CD14-positive monocyte (primary cell): Measurements from ENCODE around the gene ROGDI. TPM values are rescaled to one million over a fixed set of nuclear protein-coding genes. Genes with fewer than 3 reads are reported as not detected.

Source experiments
- DNase-seq, 3 donors: peaks; one replicate each; pipeline ENCODE4 v3.0.0-alpha.2; 2011 to 2022
- H2AFZ ChIP-seq: 2 replicates; pipeline ENCODE4 v1.6.0; 2012; ENCODE audit warnings: mild to moderate bottlenecking, low read depth, low read length, inconsistent platforms; ENCODE audit not compliant: insufficient read depth, poor library complexity, severe bottlenecking
- H3K27ac ChIP-seq, 2 donors: 1 replicate in 1 of 2; 2 replicates in 1 of 2; pipeline ENCODE4 v1.5.1; 2012 to 2013; ENCODE audit warnings: low read length in 2 of 2, control low read depth in 1 of 2, inconsistent platforms in 1 of 2, low read depth in 1 of 2, mild to moderate bottlenecking in 1 of 2
- H3K27me3 ChIP-seq, 2 donors: one replicate each; pipeline versions ENCODE4 v1.6.0 to v1.6.1; 2011 to 2013; ENCODE audit warnings: low read length in 2 of 2; ENCODE audit not compliant: control insufficient read depth in 2 of 2, insufficient read depth in 2 of 2
- H3K36me3 ChIP-seq, 2 donors: replicated peaks in 1 of 2; 1 replicate in 1 of 2; 2 replicates in 1 of 2; pipeline versions ENCODE4 v1.5.1 to v1.6.1; 2012 to 2013; ENCODE audit warnings: low read length in 2 of 2, control low read depth in 1 of 2, inconsistent platforms in 1 of 2, mild to moderate bottlenecking in 1 of 2; ENCODE audit not compliant: insufficient read depth in 2 of 2, control insufficient read depth in 1 of 2
- H3K4me1 ChIP-seq, 2 donors: 1 replicate in 1 of 2; 2 replicates in 1 of 2; pipeline versions ENCODE4 v1.5.1 to v1.6.1; 2012 to 2013; ENCODE audit warnings: low read length in 2 of 2, control low read depth in 1 of 2, inconsistent platforms in 1 of 2, mild to moderate bottlenecking in 1 of 2, moderate library complexity in 1 of 2; ENCODE audit not compliant: insufficient read depth in 2 of 2, control insufficient read depth in 1 of 2
- H3K4me2 ChIP-seq: replicated peaks from 2 replicates; pipeline ENCODE3; 2012; ENCODE audit warnings: low read length, moderate library complexity, mild to moderate bottlenecking; ENCODE audit not compliant: poor library complexity, severe bottlenecking; ENCODE audit errors: extremely low read depth
- H3K4me3 ChIP-seq, 3 experiments: fragments of 200-600 bp in 1 of 3; sonication (generic) in 1 of 3; replicated peaks in 1 of 3; 1 replicate in 2 of 3; 2 replicates in 1 of 3; pipeline ENCODE4 v1.5.1; 2011 to 2013; ENCODE audit warnings: low read length in 3 of 3, mild to moderate bottlenecking in 3 of 3, control low read depth in 2 of 3, low read depth in 2 of 3, inconsistent platforms in 1 of 3, moderate library complexity in 1 of 3
- H3K79me2 ChIP-seq: 2 replicates; pipeline ENCODE4 v1.6.0; 2012; ENCODE audit warnings: mild to moderate bottlenecking, control low read depth, inconsistent platforms, low read length, moderate library complexity; ENCODE audit not compliant: insufficient read depth
- H3K9ac ChIP-seq: 2 replicates; pipeline ENCODE4 v1.6.0; 2017; ENCODE audit warnings: low read length, mild to moderate bottlenecking; ENCODE audit not compliant: insufficient read depth, poor library complexity, severe bottlenecking
- H3K9me3 ChIP-seq, 2 donors: replicated peaks in 1 of 2; 1 replicate in 1 of 2; 2 replicates in 1 of 2; pipeline versions ENCODE4 v1.5.1 to v1.6.1; 2012 to 2013; ENCODE audit warnings: low read length in 2 of 2, control low read depth in 1 of 2; ENCODE audit not compliant: control insufficient read depth in 1 of 2, insufficient read depth in 1 of 2
- H4K20me1 ChIP-seq: 2 replicates; pipeline ENCODE4 v1.6.0; 2012; ENCODE audit warnings: mild to moderate bottlenecking, low read length, control low read depth, moderate library complexity; ENCODE audit not compliant: insufficient read depth
- H3K27ac Mint-ChIP-seq, 7 donors: one replicate each; pipeline ENCODE4 v1.8.0; 2020; ENCODE audit warnings: mild to moderate bottlenecking in 7 of 7, mixed read lengths in 7 of 7, moderate library complexity in 6 of 7, inconsistent platforms in 2 of 7
- H3K27me3 Mint-ChIP-seq, 3 donors: one replicate each; pipeline ENCODE4 v1.8.0; 2021 to 2022; ENCODE audit warnings: low read depth in 3 of 3, mild to moderate bottlenecking in 3 of 3, mixed read lengths in 3 of 3, moderate library complexity in 3 of 3, inconsistent platforms in 1 of 3
- H3K36me3 Mint-ChIP-seq, 2 donors: one replicate each; pipeline ENCODE4 v1.8.0; 2020; ENCODE audit warnings: mixed read lengths in 2 of 2, inconsistent platforms in 1 of 2, mild to moderate bottlenecking in 1 of 2
- H3K4me1 Mint-ChIP-seq: one replicate; pipeline ENCODE4 v1.8.0; 2020; ENCODE audit warnings: mild to moderate bottlenecking, mixed read lengths
- H3K4me3 Mint-ChIP-seq, 2 donors: one replicate each; pipeline ENCODE4 v1.8.0; 2020; ENCODE audit warnings: mild to moderate bottlenecking in 2 of 2, mixed read lengths in 2 of 2, moderate library complexity in 1 of 2
- H3K9me3 Mint-ChIP-seq, 7 donors: one replicate each; pipeline ENCODE4 v1.8.0; 2020 to 2022; ENCODE audit warnings: mixed read lengths in 7 of 7, mild to moderate bottlenecking in 6 of 7, moderate library complexity in 6 of 7, inconsistent platforms in 2 of 7
- WGBS: methylation state at CpG from one replicate; pipeline ENCODE4 v1.1.5; 2013; ENCODE audit warnings: missing lambda C conversion rate; ENCODE audit not compliant: insufficient coverage; 5-methylcytosine and 5-hydroxymethylcytosine counted together
- intact Hi-C, 2 donors: fragments of 100-400 bp; cut with micrococcal nuclease; formaldehyde crosslinking; loops; one replicate each; pipeline versions ENCODE4 v1.15.0 to v1.15.1; 2023
- polyA plus RNA-seq, 3 donors: library from polyadenylated mRNA; depleted of rRNA in 1 of 3; unstranded in 2 of 3; stranded (reverse) in 1 of 3; fragments of 300-500 nt in 2 of 3; fragments of >200 nt in 1 of 3; fragmentation: Illumina TruSeq in 2 of 3; gene quantifications; 1 replicate in 2 of 3; 2 replicates in 1 of 3; pipeline ENCODE4 v1.2.3, GENCODE V29; 2012 to 2021
- TF ChIP-seq, protein P1 (sequence below): fragments of 200-600 bp; IDR thresholded peaks from one replicate; pipeline ENCODE4 v1.8.0; 2022; ENCODE audit warnings: antibody characterized with exemption, mild to moderate bottlenecking

The ROGDI gene
- polyA plus RNA-seq, 3 donors, result 40.9 to 126 (median 54.4) TPM

DNA sequence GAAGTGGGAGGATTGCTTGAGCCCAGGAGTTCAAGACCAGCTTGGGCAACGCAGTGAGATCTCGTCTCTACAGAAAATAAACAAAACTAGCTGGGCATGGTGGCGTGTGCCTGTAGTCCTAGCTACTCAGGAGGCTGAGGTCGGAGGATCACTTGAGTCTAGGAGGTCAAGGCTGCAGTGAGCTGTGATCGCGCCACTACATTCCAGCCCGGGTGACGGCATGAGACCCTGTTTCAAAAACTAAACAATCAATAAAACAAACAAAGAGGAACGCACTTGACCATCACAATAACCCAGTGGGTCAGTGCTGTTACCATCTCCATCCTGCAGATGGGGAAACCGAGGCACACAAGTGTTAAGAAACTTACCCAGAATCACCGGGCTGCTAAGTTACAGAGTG is 49.2 kb downstream of the ROGDI start:
- Mint-ChIP-seq H3K36me3 (peaks cover 56 to 73% of the 10 kb centered on the region in 2 donors), H3K4me3 (no peak overlapping the region)
- no peaks in the 10 kb centered on the region for H4K20me1 ChIP-seq

DNA sequence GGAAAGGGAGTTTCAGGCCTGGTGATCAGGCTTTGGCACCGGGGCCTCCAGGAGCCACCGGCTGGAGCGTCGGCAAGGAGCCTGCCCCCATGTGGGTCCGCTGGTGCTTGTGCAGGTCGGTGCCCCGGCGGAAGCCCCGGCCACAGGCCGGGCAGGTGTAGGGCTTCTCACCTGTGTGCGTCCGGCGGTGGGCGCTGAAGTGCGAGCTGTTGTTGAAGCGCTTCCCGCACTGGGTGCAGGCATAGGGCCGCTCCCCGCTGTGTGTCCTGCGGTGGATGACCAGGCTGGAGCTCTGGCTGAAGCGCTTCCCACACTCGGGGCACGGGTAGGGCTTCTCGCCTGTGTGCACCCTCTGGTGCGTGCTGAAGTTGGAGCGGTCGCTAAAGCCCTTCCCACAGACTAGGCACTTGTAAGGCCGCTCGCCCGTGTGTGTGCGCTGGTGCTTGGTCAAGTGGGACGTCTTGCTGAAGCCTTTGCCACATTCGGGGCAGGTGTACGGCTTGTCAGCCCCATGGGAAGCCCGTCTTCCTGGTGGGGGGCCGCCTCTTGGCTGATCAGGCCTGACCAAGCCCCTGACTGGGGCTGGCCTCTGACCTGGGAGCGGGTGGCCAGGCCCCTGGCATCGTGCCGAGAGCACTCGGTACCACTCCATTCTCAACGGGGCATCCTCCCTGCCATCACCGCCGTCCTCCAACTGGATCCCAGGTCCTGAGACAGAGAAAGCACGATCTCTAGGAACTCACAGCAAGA is 49.9 kb downstream of the ROGDI start:
- TF ChIP-seq, protein P1, sequence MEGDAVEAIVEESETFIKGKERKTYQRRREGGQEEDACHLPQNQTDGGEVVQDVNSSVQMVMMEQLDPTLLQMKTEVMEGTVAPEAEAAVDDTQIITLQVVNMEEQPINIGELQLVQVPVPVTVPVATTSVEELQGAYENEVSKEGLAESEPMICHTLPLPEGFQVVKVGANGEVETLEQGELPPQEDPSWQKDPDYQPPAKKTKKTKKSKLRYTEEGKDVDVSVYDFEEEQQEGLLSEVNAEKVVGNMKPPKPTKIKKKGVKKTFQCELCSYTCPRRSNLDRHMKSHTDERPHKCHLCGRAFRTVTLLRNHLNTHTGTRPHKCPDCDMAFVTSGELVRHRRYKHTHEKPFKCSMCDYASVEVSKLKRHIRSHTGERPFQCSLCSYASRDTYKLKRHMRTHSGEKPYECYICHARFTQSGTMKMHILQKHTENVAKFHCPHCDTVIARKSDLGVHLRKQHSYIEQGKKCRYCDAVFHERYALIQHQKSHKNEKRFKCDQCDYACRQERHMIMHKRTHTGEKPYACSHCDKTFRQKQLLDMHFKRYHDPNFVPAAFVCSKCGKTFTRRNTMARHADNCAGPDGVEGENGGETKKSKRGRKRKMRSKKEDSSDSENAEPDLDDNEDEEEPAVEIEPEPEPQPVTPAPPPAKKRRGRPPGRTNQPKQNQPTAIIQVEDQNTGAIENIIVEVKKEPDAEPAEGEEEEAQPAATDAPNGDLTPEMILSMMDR, result no peak
- H3K4me2 ChIP-seq, result no peak overlapping the region
- no peaks in the 10 kb centered on the region for H3K27me3 ChIP-seq
- H4K20me1 ChIP-seq, result no peaks in the 10 kb centered on the region
- Mint-ChIP-seq H3K27ac (no peak overlapping the region), H3K36me3 (peaks cover 52 to 66% of the 10 kb centered on the region in 2 donors), H3K4me3 (no peak overlapping the region), H3K9me3 (peaks cover 5 to 11% (median 8%) of the 10 kb centered on the region in 7 donors), H3K4me1 (no peaks in the 10 kb centered on the region), H3K27me3 (peaks cover 0 to 2% (median 0%) of the 10 kb centered on the region in 3 donors)
- no peak overlapping the region for H3K27ac ChIP-seq
- peaks cover 55 to 72% of the 10 kb centered on the region in 2 donors for H3K36me3 ChIP-seq
- intact Hi-C loops, result no loop called here
- H3K4me3 ChIP-seq, result no peak overlapping the region
- DNase-seq, result no peak
- no peaks in the 10 kb centered on the region for H3K4me1 ChIP-seq
- 98% methylated on average over 43 of the region's 44 CpGs for WGBS
- H3K9me3 ChIP-seq, result peaks cover 0 to 6% of the 10 kb centered on the region in 2 donors
- H3K9ac ChIP-seq, result no peak overlapping the region
- H3K79me2 ChIP-seq, result no peaks in the 10 kb centered on the region
- no peak overlapping the region for H2AFZ ChIP-seq

More for the DNA sequence above, 49.2 kb downstream of the ROGDI start:
- Histone ChIP-seq H3K79me2 (no peaks in the 10 kb centered on the region), H3K4me1 (no peaks in the 10 kb centered on the region), H3K4me2 (no peak overlapping the region), H3K9ac (no peak overlapping the region), H3K9me3 (peaks cover 0 to 6% of the 10 kb centered on the region in 2 donors), H3K36me3 (peaks cover 59 to 77% of the 10 kb centered on the region in 2 donors), H3K4me3 (no peak overlapping the region), H2AFZ (no peak overlapping the region), H3K27ac (no peak overlapping the region), H3K27me3 (no peaks in the 10 kb centered on the region)
- intact Hi-C loops, result no loop called here
- Mint-ChIP-seq H3K27me3 (peaks cover 0 to 2% (median 0%) of the 10 kb centered on the region in 3 donors), H3K27ac (no peak overlapping the region), H3K9me3 (peaks cover 5 to 11% (median 8%) of the 10 kb centered on the region in 7 donors), H3K4me1 (no peaks in the 10 kb centered on the region)
- 100% methylated on average over 11 of the region's 11 CpGs for WGBS
- TF ChIP-seq, protein P1, result no peak
- DNase-seq, result no peak
